GM12878 (cell line): Measurements from ENCODE around the gene RAMACL. TPM values are rescaled to one million over a fixed set of nuclear protein-coding genes. Genes with fewer than 3 reads are reported as not detected.

Experiments used
- ATAC-seq: fragments of 200-7000 bp; cut with Tn5 transposase; 3 replicates; pipeline ENCODE4 v1.9.1; 2020; ENCODE audit warnings: mild to moderate bottlenecking, moderate library complexity
- BruUV-seq: library from RNA; stranded (reverse); fragments of 400-500 nt; replicated peaks from 2 replicates; lab custom pipeline; 2021; lab: Mats Ljungman, UMichigan
- CTCF ChIA-PET: fragments of 300-600 bp; sonication (Branson Sonifier 250); formaldehyde crosslinking; extraction: SDS; loops from one replicate; lab custom pipeline; 2021; ENCODE audit warnings: inconsistent platforms; lab: Yijun Ruan, JAX
- POLR2A ChIA-PET: fragments of 350-600 bp; formaldehyde crosslinking; extraction: SDS; loops from one replicate; lab custom pipeline; 2021; ENCODE audit warnings: inconsistent platforms; lab: Charles Lee
- RAD21 ChIA-PET: fragments of 300-600 bp; sonication (Branson Sonifier 250); formaldehyde crosslinking; loops from one replicate; lab custom pipeline; 2023; ENCODE audit warnings: antibody characterized with exemption; ENCODE audit not compliant: unreplicated experiment; lab: Charles Lee
- SMC1A ChIA-PET: fragments of 300-600 bp; sonication (Branson Sonifier 250); formaldehyde crosslinking; loops from one replicate; lab custom pipeline; 2023; ENCODE audit not compliant: unreplicated experiment, uncharacterized antibody; lab: Charles Lee
- DNase-seq: peaks from one replicate; pipeline ENCODE4 v3.0.0-alpha.2; 2011; ENCODE audit warnings: low read depth, low spot score
- FAIRE-seq: peaks from 3 replicates; lab custom pipeline; 2011; peaks lifted over from hg19 to GRCh38; lab: Jason Lieb, UNC
- H2AFZ ChIP-seq: 2 replicates; pipeline ENCODE4 v1.6.0; 2011; ENCODE audit warnings: low read depth, low read length, control low read depth; ENCODE audit not compliant: control insufficient read depth
- H3K27ac ChIP-seq: 2 replicates; pipeline ENCODE4 v1.5.1; 2011; ENCODE audit warnings: control low read depth; ENCODE audit not compliant: control insufficient read depth, insufficient read depth
- H3K27me3 ChIP-seq, 2 experiments: replicated peaks in 1 of 2; 2 replicates each; pipeline versions ENCODE4 v1.6.0 to v1.6.1; 2011; ENCODE audit warnings: low read length in 1 of 2; ENCODE audit not compliant: control insufficient read depth in 2 of 2, insufficient read depth in 2 of 2
- H3K36me3 ChIP-seq, 2 experiments: 2 replicates each; pipeline ENCODE4 v1.5.1; 2011; ENCODE audit warnings: low read length in 1 of 2; ENCODE audit not compliant: control insufficient read depth in 2 of 2, insufficient read depth in 2 of 2
- H3K4me1 ChIP-seq: 2 replicates; pipeline ENCODE4 v1.6.1; 2011; ENCODE audit warnings: mild to moderate bottlenecking, low read length, moderate library complexity, mixed read lengths; ENCODE audit not compliant: control insufficient read depth, insufficient read depth
- H3K4me2 ChIP-seq: 2 replicates; pipeline ENCODE4 v1.6.0; 2011; ENCODE audit warnings: control low read depth; ENCODE audit not compliant: control insufficient read depth, insufficient read depth
- H3K4me3 ChIP-seq: fragments of 200-600 bp; sonication (generic); 2 replicates; pipeline ENCODE4 v1.5.1; 2016
- H3K79me2 ChIP-seq: 2 replicates; pipeline ENCODE4 v1.6.0; 2011; ENCODE audit warnings: low read length; ENCODE audit not compliant: control insufficient read depth, insufficient read depth
- H3K9ac ChIP-seq: 2 replicates; pipeline ENCODE4 v1.8.0; 2011; ENCODE audit warnings: low read length, control low read depth, mixed read lengths; ENCODE audit not compliant: control insufficient read depth, insufficient read depth
- H3K9me3 ChIP-seq: replicated peaks from 3 replicates; pipeline ENCODE4 v1.5.1; 2011; ENCODE audit warnings: mild to moderate bottlenecking, low read length; ENCODE audit not compliant: control insufficient read depth, insufficient read depth
- H4K20me1 ChIP-seq: 2 replicates; pipeline ENCODE4 v1.6.0; 2011; ENCODE audit not compliant: control insufficient read depth, insufficient read depth
- BCL3 ChIP-seq: IDR thresholded peaks from 2 replicates; pipeline ENCODE4 v1.6.1; 2011; ENCODE audit warnings: borderline replicate concordance, low read depth, mild to moderate bottlenecking, moderate library complexity, low read length; ENCODE audit not compliant: insufficient read depth, poor library complexity, severe bottlenecking
- CHD1 ChIP-seq: IDR thresholded peaks from 2 replicates; pipeline ENCODE4 v1.6.1; 2012; ENCODE audit warnings: low read depth, low read length, improper control_type of control experiment
- CHD4 ChIP-seq: fragments of 200-600 bp; sonication (generic); IDR thresholded peaks from 2 replicates; pipeline ENCODE4 v1.6.1; 2016; ENCODE audit warnings: mild to moderate bottlenecking
- MEF2B ChIP-seq: fragments of 450-650 bp; IDR thresholded peaks from 2 replicates; pipeline ENCODE4 v1.6.1; 2018; ENCODE audit warnings: mild to moderate bottlenecking, moderate library complexity; ENCODE audit not compliant: partially characterized antibody, poor library complexity, severe bottlenecking
- MTA2 ChIP-seq: fragments of 450-650 bp; IDR thresholded peaks from 2 replicates; pipeline ENCODE4 v1.6.1; 2016; ENCODE audit warnings: low read depth, mild to moderate bottlenecking, moderate library complexity
- NFIC ChIP-seq: IDR thresholded peaks from 2 replicates; pipeline ENCODE4 v1.6.1; 2012; ENCODE audit warnings: low read depth, mild to moderate bottlenecking, inconsistent platforms, low read length, moderate library complexity
- NFYB ChIP-seq: IDR thresholded peaks from 2 replicates; pipeline ENCODE4 v1.6.1; 2011; ENCODE audit warnings: low read depth, mild to moderate bottlenecking, low read length, improper control_type of control experiment, moderate library complexity; ENCODE audit not compliant: insufficient read depth
- RUNX3 ChIP-seq: IDR thresholded peaks from 2 replicates; pipeline ENCODE4 v1.6.1; 2012; ENCODE audit warnings: low read length, inconsistent platforms
- SMAD1 ChIP-seq: fragments of 450-650 bp; IDR thresholded peaks from 2 replicates; pipeline ENCODE4 v1.6.1; 2018; ENCODE audit warnings: mild to moderate bottlenecking, low read depth; ENCODE audit not compliant: partially characterized antibody
- ZNF207 ChIP-seq: fragments of 450-650 bp; IDR thresholded peaks from 2 replicates; pipeline ENCODE4 v1.6.1; 2014; ENCODE audit warnings: antibody characterized with exemption, mild to moderate bottlenecking, borderline replicate concordance
- WGBS: methylation state at CpG from one replicate; pipeline ENCODE4 v1.1.6; 2016; ENCODE audit warnings: low lambda C conversion rate; ENCODE audit not compliant: insufficient replicate concordance, insufficient coverage; ENCODE audit errors: missing lambda C conversion rate; 5-methylcytosine and 5-hydroxymethylcytosine counted together
- in situ Hi-C: fragments of 300-500 bp; cut with MboI; formaldehyde crosslinking; loops from 9 replicates; pipeline ENCODE4 v1.14.3; 2018; ENCODE audit warnings: mixed read lengths
- intact Hi-C: fragments of 100-400 bp; cut with micrococcal nuclease; formaldehyde crosslinking; loops from one replicate; pipeline ENCODE4 v1.14.2; 2022; ENCODE audit not compliant: unreplicated experiment
- polyA plus RNA-seq, 11 experiments: library from polyadenylated mRNA; depleted of rRNA in 4 of 11; unstranded in 6 of 11; stranded (reverse) in 5 of 11; fragments of >200 nt; fragmentation: Nextera tagmentation in 4 of 11; fragmentation: Illumina TruSeq in 1 of 11; extraction: Ambion mirVana in 4 of 11; extraction: Trizol in 1 of 11; gene quantifications; 1 replicate in 1 of 11; 2 replicates in 10 of 11; pipeline versions ENCODE4 v1.2.1 to v1.2.3, GENCODE V29; 2011 to 2016; ENCODE audit warnings: inconsistent platforms in 2 of 11, missing spikeins in 2 of 11, low read depth in 1 of 11
- total RNA-seq, 4 experiments: library from RNA; depleted of rRNA in 3 of 4; stranded (reverse); fragments of >200 nt in 3 of 4; fragmentation: Illumina TruSeq in 1 of 4; extraction: Trizol in 1 of 4; gene quantifications; 2 replicates each; pipeline versions ENCODE4 v1.2.1 to v1.2.3, GENCODE V29; 2013 to 2021

RAMACL gene
- total and polyA plus RNA-seq, 10 of the 15 experiments (the other 5 are each of a cell fraction or from before 2014, with no cell fraction given) = 0.09 to 1.3 (median 0.31) TPM; not detected in 1

GRCh38 chr6:166566026-166567011, 20.2 kb downstream of the RAMACL start (continued):
- no peak for TF ChIP-seq BCL3

DNA sequence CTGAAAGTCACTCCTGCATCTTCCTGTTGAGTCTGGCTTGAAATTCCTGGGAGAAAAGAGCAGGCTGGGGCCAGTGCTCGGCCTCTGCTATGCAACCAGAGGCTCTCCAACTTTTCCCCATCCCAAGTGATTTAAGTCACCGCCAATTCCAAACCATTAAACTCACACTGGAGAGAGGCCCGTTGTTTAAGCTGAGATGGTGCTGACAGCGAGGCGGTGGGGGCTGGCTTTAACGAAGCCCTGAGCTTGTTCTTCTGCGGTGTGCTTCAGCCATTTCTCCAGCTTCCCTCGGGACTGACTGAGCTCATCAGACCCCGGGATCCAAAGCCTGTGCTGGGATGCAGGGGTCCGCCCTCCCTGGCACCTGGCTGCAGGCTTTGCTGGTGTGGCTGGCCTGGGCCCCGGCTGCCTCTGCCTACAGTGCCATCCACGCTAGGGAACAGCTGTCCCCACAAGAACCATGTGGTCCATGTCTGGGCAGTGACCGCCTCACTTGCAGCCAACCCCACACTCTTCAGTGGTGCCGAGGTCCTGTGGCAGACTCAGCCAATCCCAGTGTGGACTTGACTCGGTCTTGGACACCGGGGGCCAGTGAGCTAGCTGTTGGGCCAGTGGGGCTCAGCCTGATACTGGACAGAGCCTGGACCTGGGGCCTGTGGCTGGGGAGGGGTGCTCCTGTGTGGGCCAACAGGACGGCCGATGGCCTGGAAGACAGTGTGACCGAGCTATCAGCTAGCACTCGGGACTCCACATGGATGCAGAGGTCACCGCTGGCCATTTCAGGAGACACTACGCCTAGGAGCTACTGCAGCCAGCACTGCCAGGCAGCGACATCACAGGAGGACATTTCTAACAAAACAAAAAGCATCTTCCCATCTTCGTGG, 21.2 kb downstream of the RAMACL start:
- ATAC-seq = no peak
- no peak overlapping the region for H3K4me2 ChIP-seq
- no peaks in the 10 kb centered on the region for H3K36me3 ChIP-seq
- RAD21 ChIA-PET = no interaction called here
- CTCF ChIA-PET = no interaction called here
- TF ChIP-seq RUNX3 (no peak), NFYB (no peak), NFIC (no peak), SMAD1 (no peak), MTA2 (no peak), CHD1 (no peak), ZNF207 (no peak), CHD4 (no peak), MEF2B (no peak)
- no peaks in the 10 kb centered on the region for H3K4me1 ChIP-seq
- H3K27me3 ChIP-seq = no peaks in the 10 kb centered on the region
- DNase-seq = no peak
- 49% methylated on average over 24 of the region's 24 CpGs for WGBS
- no peak overlapping the region for H3K9ac ChIP-seq
- no peak overlapping the region for H3K27ac ChIP-seq
- no peaks in the 10 kb centered on the region for H3K79me2 ChIP-seq
- SMC1A ChIA-PET = no interaction called here
- POLR2A ChIA-PET = interaction anchor here (0.6 kb wide), 1 partner anchor 410 kb away, joined by 3 read pairs; no protein-coding TSS in a partner anchor
- H3K4me3 ChIP-seq = no peak overlapping the region
- H3K9me3 ChIP-seq = no peaks in the 10 kb centered on the region; the same call in 2 of the 3 replicates
- FAIRE-seq = no peak
- H4K20me1 ChIP-seq = no peaks in the 10 kb centered on the region; the same call in 1 of the 2 replicates
- intact Hi-C loops = no loop called here
- BruUV-seq = no TSS peak
- H2AFZ ChIP-seq = no peak overlapping the region
- in situ Hi-C loops = no loop called here
